IgD-negative memory B cell (primary cell): ENCODE data around the gene NDOR1. TPM values are rescaled to one million over a fixed set of nuclear protein-coding genes. Genes with fewer than 3 reads are reported as not detected.
A peak's percentile ranks its signal among the peaks of the same experiment; 100 is the strongest.

Source experiments
- H3K27ac Mint-ChIP-seq, 3 donors: one replicate each; pipeline ENCODE4 v1.8.0; 2020 to 2022; ENCODE audit warnings: mild to moderate bottlenecking in 3 of 3, mixed read lengths in 3 of 3, moderate library complexity in 1 of 3
- H3K27me3 Mint-ChIP-seq: one replicate; pipeline ENCODE4 v1.8.0; 2021; ENCODE audit warnings: mixed read lengths
- H3K36me3 Mint-ChIP-seq: one replicate; pipeline ENCODE4 v1.8.0; 2020; ENCODE audit warnings: mild to moderate bottlenecking, mixed read lengths
- H3K4me1 Mint-ChIP-seq, 3 donors: one replicate each; pipeline ENCODE4 v1.8.0; 2020 to 2022; ENCODE audit warnings: mixed read lengths in 3 of 3, mild to moderate bottlenecking in 1 of 3
- H3K4me3 Mint-ChIP-seq, 4 donors: one replicate each; pipeline ENCODE4 v1.8.0; 2020 to 2022; ENCODE audit warnings: mild to moderate bottlenecking in 4 of 4, mixed read lengths in 4 of 4, moderate library complexity in 3 of 4
- H3K9me3 Mint-ChIP-seq, 3 donors: one replicate each; pipeline ENCODE4 v1.8.0; 2020 to 2021; ENCODE audit warnings: mixed read lengths in 3 of 3, mild to moderate bottlenecking in 1 of 3
- polyA plus RNA-seq: library from polyadenylated mRNA; unstranded; fragments of 300-500 nt; fragmentation: Illumina TruSeq; gene quantifications from one replicate; pipeline ENCODE4 v1.2.3, GENCODE V29; 2021

NDOR1 gene
- polyA plus RNA-seq, 1 donor from 2014 or later: 7.6 TPM

- Mint-ChIP-seq H3K9me3 (no peaks in the 10 kb centered on the region), H3K36me3 (no peaks in the 10 kb centered on the region), H3K27me3 (peaks cover 9% of the 10 kb centered on the region), H3K27ac (peak overlapping the region in 2 of 3 donors; percentile 45 to 50), H3K4me3 (no peak overlapping the region), H3K4me1 (peaks cover 0 to 3% (median 0%) of the 10 kb centered on the region in 3 donors)
Observed at GRCh38 chr9:137173796-137174664, 31.5 kb upstream of the NDOR1 start.

GRCh38 chr9:137174722-137175293 lies 30.7 kb upstream of the NDOR1 start:
- H3K9me3 Mint-ChIP-seq: no peaks in the 10 kb centered on the region
- H3K4me3 Mint-ChIP-seq: no peak overlapping the region
- H3K27me3 Mint-ChIP-seq: peaks cover 9% of the 10 kb centered on the region
- H3K27ac Mint-ChIP-seq: no peak overlapping the region
- no peaks in the 10 kb centered on the region for H3K36me3 Mint-ChIP-seq
- H3K4me1 Mint-ChIP-seq: peaks cover 0 to 3% (median 0%) of the 10 kb centered on the region in 3 donors

DNA sequence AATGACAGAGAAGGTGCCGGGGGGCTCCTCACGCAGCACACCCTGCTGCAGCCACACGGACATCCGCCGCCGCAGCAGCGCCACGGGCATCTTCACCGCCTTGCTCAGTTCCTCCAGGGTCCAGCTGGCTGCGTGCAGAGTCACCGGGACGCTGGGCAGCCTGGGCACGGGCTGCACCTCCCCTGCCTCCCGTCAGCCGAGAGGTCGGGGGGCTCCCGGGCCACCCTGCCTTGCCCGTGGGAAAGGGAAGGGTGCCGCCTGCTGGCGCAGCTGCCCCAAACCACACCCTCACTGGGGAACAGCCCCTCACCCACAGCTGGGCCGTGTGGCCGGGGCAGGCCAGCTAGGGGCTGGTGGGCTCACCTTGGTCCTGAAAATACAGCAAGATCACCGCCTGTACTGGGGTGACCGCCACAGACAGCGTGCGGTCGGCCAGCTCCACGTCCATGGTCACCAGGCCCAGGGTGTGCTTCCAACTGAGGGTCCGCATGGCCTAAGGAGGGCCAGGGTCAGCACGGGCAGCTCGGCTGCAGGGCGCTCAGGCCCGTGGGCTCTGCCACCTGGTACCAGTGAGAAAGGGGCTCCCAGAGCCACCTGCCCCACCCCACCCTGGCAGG lies 30.0 kb upstream of the NDOR1 start:
- H3K27ac Mint-ChIP-seq: no peak overlapping the region
- H3K4me3 Mint-ChIP-seq: no peak overlapping the region
- no peaks in the 10 kb centered on the region for H3K36me3 Mint-ChIP-seq
- no peaks in the 10 kb centered on the region for H3K9me3 Mint-ChIP-seq
- H3K27me3 Mint-ChIP-seq: peaks cover 4% of the 10 kb centered on the region
- peaks cover 0 to 3% (median 0%) of the 10 kb centered on the region in 3 donors for H3K4me1 Mint-ChIP-seq

DNA sequence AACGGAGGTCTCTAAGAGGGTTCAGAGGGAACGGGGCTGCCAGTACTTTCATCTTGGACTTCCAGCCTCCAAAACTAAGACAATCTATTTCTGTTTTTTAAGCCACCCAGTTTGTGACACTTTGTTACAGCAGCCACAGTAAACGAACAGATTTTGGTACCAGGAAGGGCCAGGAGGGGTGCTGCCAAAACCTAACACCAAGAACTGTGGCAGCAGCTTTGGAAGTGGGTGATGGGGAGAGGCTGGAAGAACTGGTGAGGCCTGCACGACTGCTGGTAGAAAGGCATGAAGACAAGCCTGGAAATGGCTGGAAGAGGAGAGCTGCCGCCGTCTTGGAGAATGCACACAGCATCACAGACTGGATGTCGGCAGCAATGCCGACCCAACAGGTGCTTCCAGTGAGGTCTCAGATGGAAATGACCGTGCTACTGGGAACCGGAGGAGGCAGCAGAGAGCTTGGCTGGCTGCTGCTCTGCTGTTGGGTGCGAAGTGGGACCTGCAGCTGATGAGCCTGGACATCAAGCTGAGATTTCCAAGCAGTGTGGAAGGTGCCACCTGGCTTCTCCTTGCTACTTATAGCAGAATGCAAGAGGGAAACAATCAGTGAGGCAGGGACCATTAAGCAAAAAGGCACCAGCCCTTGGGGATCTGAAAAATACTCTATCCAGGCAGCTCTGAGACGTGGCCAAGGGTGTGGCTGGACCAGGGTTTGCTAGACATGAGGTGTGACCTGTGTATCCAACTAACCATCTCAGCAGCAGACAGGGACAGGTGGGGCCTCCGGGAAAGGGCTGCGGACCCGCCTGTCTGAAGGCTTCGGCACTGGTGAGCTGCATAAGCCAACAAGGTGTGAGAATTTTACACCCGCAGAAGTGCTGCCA lies 29.0 kb upstream of the NDOR1 start:
- Mint-ChIP-seq H3K4me3 (peak overlapping the region in 1 of 4 donors; percentile 70), H3K9me3 (no peaks in the 10 kb centered on the region), H3K27ac (peak overlapping the region in 2 of 3 donors; percentile 46 to 73), H3K36me3 (no peaks in the 10 kb centered on the region), H3K4me1 (peaks cover 0 to 3% (median 0%) of the 10 kb centered on the region in 3 donors), H3K27me3 (peaks cover 1% of the 10 kb centered on the region)

- Mint-ChIP-seq H3K9me3 (no peaks in the 10 kb centered on the region), H3K4me1 (peaks cover 0 to 3% (median 0%) of the 10 kb centered on the region in 3 donors), H3K27me3 (no peaks in the 10 kb centered on the region), H3K27ac (peak overlapping the region in 2 of 3 donors; percentile 12 to 35), H3K36me3 (no peaks in the 10 kb centered on the region), H3K4me3 (no peak overlapping the region)
Observed at GRCh38 chr9:137178201-137178938, 27.1 kb upstream of the NDOR1 start.

- H3K27ac Mint-ChIP-seq: peak overlapping the region in 1 of 3 donors; percentile 12
- peaks cover 2% of the 10 kb centered on the region for H3K36me3 Mint-ChIP-seq
- H3K4me3 Mint-ChIP-seq: no peak overlapping the region
- no peaks in the 10 kb centered on the region for H3K27me3 Mint-ChIP-seq
- no peaks in the 10 kb centered on the region for H3K9me3 Mint-ChIP-seq
- peaks cover 0 to 3% (median 0%) of the 10 kb centered on the region in 3 donors for H3K4me1 Mint-ChIP-seq
Observed at GRCh38 chr9:137178939-137179630, 26.4 kb upstream of the NDOR1 start.

- no peak overlapping the region for H3K4me3 Mint-ChIP-seq
- no peak overlapping the region for H3K27ac Mint-ChIP-seq
- H3K27me3 Mint-ChIP-seq: no peaks in the 10 kb centered on the region
- no peaks in the 10 kb centered on the region for H3K9me3 Mint-ChIP-seq
- peaks cover 2% of the 10 kb centered on the region for H3K36me3 Mint-ChIP-seq
- H3K4me1 Mint-ChIP-seq: peaks cover 0 to 3% (median 0%) of the 10 kb centered on the region in 3 donors
Observed at GRCh38 chr9:137179761-137180160, 25.7 kb upstream of the NDOR1 start.

- Mint-ChIP-seq H3K4me1 (peaks cover 0 to 3% (median 0%) of the 10 kb centered on the region in 3 donors), H3K36me3 (peaks cover 2% of the 10 kb centered on the region), H3K27ac (no peak overlapping the region), H3K4me3 (no peak overlapping the region), H3K27me3 (no peaks in the 10 kb centered on the region), H3K9me3 (no peaks in the 10 kb centered on the region)
Observed at GRCh38 chr9:137180491-137180890, 25.0 kb upstream of the NDOR1 start.

- peaks cover 2% of the 10 kb centered on the region for H3K36me3 Mint-ChIP-seq
- no peak overlapping the region for H3K27ac Mint-ChIP-seq
- no peaks in the 10 kb centered on the region for H3K27me3 Mint-ChIP-seq
Observed at GRCh38 chr9:137181680-137182079, 23.8 kb upstream of the NDOR1 start.

GRCh38 chr9:137182836-137183235 lies 22.7 kb upstream of the NDOR1 start:
- H3K36me3 Mint-ChIP-seq: peaks cover 2% of the 10 kb centered on the region
- no peak overlapping the region for H3K27ac Mint-ChIP-seq
- H3K4me1 Mint-ChIP-seq: peaks cover 0 to 14% (median 10%) of the 10 kb centered on the region in 3 donors
- no peak overlapping the region for H3K4me3 Mint-ChIP-seq
- H3K27me3 Mint-ChIP-seq: no peaks in the 10 kb centered on the region
- no peaks in the 10 kb centered on the region for H3K9me3 Mint-ChIP-seq

More at GRCh38 chr9:137181680-137182079, 23.8 kb upstream of the NDOR1 start:
- no peaks in the 10 kb centered on the region for H3K9me3 Mint-ChIP-seq
- H3K4me3 Mint-ChIP-seq: peak overlapping the region in 1 of 4 donors; percentile 3
- H3K4me1 Mint-ChIP-seq: peaks cover 0 to 4% (median 0%) of the 10 kb centered on the region in 3 donors

DNA sequence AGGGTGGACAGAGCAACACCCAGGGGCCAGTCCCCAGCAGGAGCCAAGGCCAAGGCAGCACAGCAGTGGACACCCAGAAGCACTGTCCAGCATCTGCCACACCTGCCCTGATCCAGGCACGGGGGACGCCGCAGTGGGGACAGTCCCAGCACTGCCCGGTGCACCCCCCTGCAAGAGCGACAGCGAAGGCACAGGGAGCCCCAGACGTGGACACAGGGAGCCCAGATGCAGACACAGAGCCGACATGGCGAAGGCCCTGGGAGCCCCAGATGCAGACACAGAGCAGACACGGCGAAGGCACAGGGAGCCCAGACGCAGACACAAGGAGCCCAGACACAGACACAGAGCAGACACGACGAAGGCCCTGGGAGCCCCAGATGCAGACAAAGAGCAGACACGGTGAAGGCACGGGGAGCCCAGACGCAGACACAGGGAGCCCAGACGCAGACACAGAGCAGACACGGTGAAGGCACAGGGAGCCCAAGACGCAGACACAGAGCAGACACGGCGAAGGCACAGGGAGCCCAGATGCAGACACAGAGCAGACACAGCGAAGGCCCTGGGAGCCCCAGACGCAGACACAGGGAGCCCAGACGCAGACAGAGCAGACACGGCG lies 21.4 kb upstream of the NDOR1 start:
- H3K4me1 Mint-ChIP-seq: peaks cover 4 to 18% (median 12%) of the 10 kb centered on the region in 3 donors
- H3K4me3 Mint-ChIP-seq: peak overlapping the region in 1 of 4 donors; percentile 32
- H3K9me3 Mint-ChIP-seq: no peaks in the 10 kb centered on the region
- H3K36me3 Mint-ChIP-seq: peaks cover 2% of the 10 kb centered on the region
- no peak overlapping the region for H3K27ac Mint-ChIP-seq
- H3K27me3 Mint-ChIP-seq: no peaks in the 10 kb centered on the region

- peaks cover 2% of the 10 kb centered on the region for H3K36me3 Mint-ChIP-seq
- peak overlapping the region in 1 of 3 donors; percentile 32 for H3K27ac Mint-ChIP-seq
- H3K4me3 Mint-ChIP-seq: peak overlapping the region in 2 of 4 donors; percentile 23 to 32
- H3K27me3 Mint-ChIP-seq: no peaks in the 10 kb centered on the region
- no peaks in the 10 kb centered on the region for H3K9me3 Mint-ChIP-seq
- H3K4me1 Mint-ChIP-seq: peaks cover 4 to 23% (median 14%) of the 10 kb centered on the region in 3 donors
Observed at GRCh38 chr9:137184881-137185660, 20.4 kb upstream of the NDOR1 start.
